Upper lobe of left lung (tissue), 4 donors: ENCODE data around the gene VAV1.

Experiments used
- EP300 ChIP-seq, 4 donors: sonication (generic); formaldehyde crosslinking; IDR thresholded peaks; one replicate each; pipeline ENCODE4 v1.5.1; 2017; ENCODE audit warnings: antibody characterized with exemption in 4 of 4, control low read depth in 2 of 4
- POLR2A ChIP-seq, 4 donors: fragments of 450-650 bp; IDR thresholded peaks; one replicate each; pipeline ENCODE4 v1.5.1; 2016 to 2017; ENCODE audit warnings: antibody characterized with exemption in 4 of 4, mild to moderate bottlenecking in 2 of 4
- POLR2AphosphoS5 ChIP-seq, 2 donors: sonication (generic); formaldehyde crosslinking; IDR thresholded peaks; one replicate each; pipeline ENCODE4 v1.5.1; 2017; ENCODE audit warnings: antibody characterized with exemption in 2 of 2
- TF ChIP-seq, protein P1 (sequence below), 6 experiments: fragments of 450-650 bp in 4 of 6; fragments of 200-600 bp in 2 of 6; sonication (generic) in 2 of 6; IDR thresholded peaks; one replicate each; pipeline ENCODE4 v1.5.1; 2016 to 2019; ENCODE audit warnings: antibody characterized with exemption in 6 of 6

DNA sequence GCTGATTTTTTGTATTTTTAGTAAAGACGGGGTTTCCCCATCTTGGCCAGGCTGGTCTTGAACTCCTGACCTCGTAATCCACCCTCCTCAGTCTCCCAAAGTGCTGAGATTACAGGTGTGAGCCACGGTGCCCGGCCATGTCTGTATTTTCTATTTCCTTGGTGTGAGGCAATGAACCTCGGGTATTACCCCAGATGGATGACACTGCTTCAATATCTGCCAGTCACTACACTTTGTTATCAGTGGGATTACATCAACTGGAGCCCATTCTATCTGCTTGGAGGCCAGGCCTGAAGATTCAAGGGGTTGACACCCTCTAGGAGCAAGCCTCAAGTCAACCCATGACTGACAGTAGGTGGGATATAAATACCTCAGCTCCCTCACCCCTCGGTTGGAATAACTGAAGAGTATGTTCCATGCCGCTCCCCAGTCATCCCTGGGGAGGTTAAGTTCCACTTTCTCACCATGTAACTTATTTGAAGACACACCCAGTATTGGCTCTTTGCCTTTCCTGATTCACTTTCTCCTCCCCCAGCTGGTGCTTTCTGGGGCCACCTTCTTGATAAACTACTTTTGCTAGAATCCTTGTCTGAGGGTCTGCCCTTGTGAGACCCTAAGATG, 113.9 kb downstream of the VAV1 start:
- TF ChIP-seq, protein P1, sequence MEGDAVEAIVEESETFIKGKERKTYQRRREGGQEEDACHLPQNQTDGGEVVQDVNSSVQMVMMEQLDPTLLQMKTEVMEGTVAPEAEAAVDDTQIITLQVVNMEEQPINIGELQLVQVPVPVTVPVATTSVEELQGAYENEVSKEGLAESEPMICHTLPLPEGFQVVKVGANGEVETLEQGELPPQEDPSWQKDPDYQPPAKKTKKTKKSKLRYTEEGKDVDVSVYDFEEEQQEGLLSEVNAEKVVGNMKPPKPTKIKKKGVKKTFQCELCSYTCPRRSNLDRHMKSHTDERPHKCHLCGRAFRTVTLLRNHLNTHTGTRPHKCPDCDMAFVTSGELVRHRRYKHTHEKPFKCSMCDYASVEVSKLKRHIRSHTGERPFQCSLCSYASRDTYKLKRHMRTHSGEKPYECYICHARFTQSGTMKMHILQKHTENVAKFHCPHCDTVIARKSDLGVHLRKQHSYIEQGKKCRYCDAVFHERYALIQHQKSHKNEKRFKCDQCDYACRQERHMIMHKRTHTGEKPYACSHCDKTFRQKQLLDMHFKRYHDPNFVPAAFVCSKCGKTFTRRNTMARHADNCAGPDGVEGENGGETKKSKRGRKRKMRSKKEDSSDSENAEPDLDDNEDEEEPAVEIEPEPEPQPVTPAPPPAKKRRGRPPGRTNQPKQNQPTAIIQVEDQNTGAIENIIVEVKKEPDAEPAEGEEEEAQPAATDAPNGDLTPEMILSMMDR (IDR thresholded peaks at IDR 0.05), result no peak
- TF ChIP-seq POLR2A (IDR thresholded peaks at IDR 0.05) (no peak), POLR2AphosphoS5 (IDR thresholded peaks at IDR 0.05) (no peak), EP300 (IDR thresholded peaks at IDR 0.05) (no peak)
